Endothelial cell of umbilical vein (primary cell): ENCODE results near the gene NPS. TPM values are rescaled to one million over a fixed set of nuclear protein-coding genes. Genes with fewer than 3 reads are reported as not detected.

Source experiments
- BruUV-seq: library from RNA; stranded (reverse); fragments of 400-500 nt; replicated peaks from 2 replicates; lab custom pipeline; 2021; lab: Mats Ljungman, UMichigan
- CTCF ChIA-PET: fragments of 300-600, 350-600 bp; sonication (Branson Sonifier 250); formaldehyde crosslinking; loops from one replicate; lab custom pipeline; 2021; ENCODE audit warnings: antibody characterized with exemption, inconsistent platforms; lab: Charles Lee
- POLR2A ChIA-PET: fragments of 300-600, 350-600 bp; sonication (Branson Sonifier 250); formaldehyde crosslinking; loops from one replicate; lab custom pipeline; 2021; ENCODE audit warnings: antibody characterized with exemption, inconsistent platforms; lab: Charles Lee
- DNase-seq: peaks from one replicate; pipeline ENCODE4 v3.0.0-alpha.2; 2011; ENCODE audit warnings: low read depth, low spot score
- FAIRE-seq: peaks from 2 replicates; lab custom pipeline; 2011; peaks lifted over from hg19 to GRCh38; lab: Jason Lieb, UNC
- H2AFZ ChIP-seq: 2 replicates; pipeline ENCODE4 v1.6.0; 2012; ENCODE audit warnings: low read depth, low read length, control low read depth, inconsistent platforms
- H3K27ac ChIP-seq: 2 replicates; pipeline ENCODE4 v1.5.1; 2011; ENCODE audit warnings: low read depth, mild to moderate bottlenecking, control low read depth, low read length, moderate library complexity; ENCODE audit not compliant: insufficient read depth
- H3K27me3 ChIP-seq, 2 experiments: 2 replicates each; pipeline versions ENCODE4 v1.6.0 to v1.6.1; 2011; ENCODE audit warnings: low read length in 2 of 2, mixed read lengths in 1 of 2; ENCODE audit not compliant: control insufficient read depth in 2 of 2, insufficient read depth in 2 of 2
- H3K36me3 ChIP-seq, 2 experiments: 2 replicates in 1 of 2; 3 replicates in 1 of 2; pipeline ENCODE4 v1.5.1; 2011; ENCODE audit warnings: low read length in 2 of 2, mild to moderate bottlenecking in 1 of 2, moderate library complexity in 1 of 2; ENCODE audit not compliant: control insufficient read depth in 2 of 2, insufficient read depth in 2 of 2; ENCODE audit errors: extremely low read depth in 1 of 2
- H3K4me1 ChIP-seq: 3 replicates; pipeline ENCODE4 v1.5.1; 2011; ENCODE audit warnings: mild to moderate bottlenecking, low read length; ENCODE audit not compliant: control insufficient read depth, insufficient read depth; ENCODE audit errors: extremely low read depth
- H3K4me2 ChIP-seq: 2 replicates; pipeline ENCODE4 v1.6.1; 2011; ENCODE audit warnings: low read length, control low read depth, mixed read lengths; ENCODE audit not compliant: insufficient read depth
- H3K4me3 ChIP-seq, 3 experiments: fragments of 200-600 bp in 1 of 3; sonication (generic), shearing (Covaris generic) in 1 of 3; replicated peaks in 1 of 3; 2 replicates each; pipeline ENCODE4 v1.5.1; 2011 to 2016; ENCODE audit warnings: control low read depth in 3 of 3, low read length in 3 of 3, mild to moderate bottlenecking in 2 of 3, inconsistent platforms in 1 of 3, low read depth in 1 of 3, moderate library complexity in 1 of 3; ENCODE audit not compliant: insufficient read depth in 1 of 3
- H3K79me2 ChIP-seq: 2 replicates; pipeline ENCODE4 v1.6.0; 2012; ENCODE audit warnings: low read length, inconsistent platforms; ENCODE audit not compliant: control insufficient read depth, insufficient read depth
- H3K9ac ChIP-seq: replicated peaks from 2 replicates; pipeline ENCODE3; 2011; ENCODE audit warnings: low read length, control low read depth; ENCODE audit not compliant: insufficient read depth; ENCODE audit errors: extremely low read depth
- H3K9me1 ChIP-seq: replicated peaks from 3 replicates; pipeline ENCODE4 v1.6.0; 2011; ENCODE audit warnings: mild to moderate bottlenecking, low read length; ENCODE audit not compliant: control insufficient read depth, insufficient read depth; ENCODE audit errors: extremely low read depth
- H3K9me3 ChIP-seq: replicated peaks from 2 replicates; pipeline ENCODE4 v1.5.1; 2012; ENCODE audit warnings: low read length, inconsistent platforms; ENCODE audit not compliant: control insufficient read depth, insufficient read depth
- H4K20me1 ChIP-seq: replicated peaks from 2 replicates; pipeline ENCODE3; 2011; ENCODE audit warnings: mild to moderate bottlenecking, low read length; ENCODE audit not compliant: control insufficient read depth, insufficient read depth; ENCODE audit errors: extremely low read depth
- EZH2 ChIP-seq: IDR thresholded peaks from 2 replicates; pipeline ENCODE4 v1.6.1; 2012; ENCODE audit warnings: borderline replicate concordance, low read depth, mild to moderate bottlenecking, moderate library complexity, low read length, inconsistent platforms; ENCODE audit not compliant: severe bottlenecking
- FOS ChIP-seq: IDR thresholded peaks from 2 replicates; pipeline ENCODE4 v1.6.1; 2011; ENCODE audit warnings: mild to moderate bottlenecking, low read length, moderate library complexity, borderline replicate concordance; ENCODE audit not compliant: insufficient read depth
- GATA2 ChIP-seq: IDR thresholded peaks from 2 replicates; pipeline ENCODE4 v1.7.0; 2011; ENCODE audit warnings: low read depth, mild to moderate bottlenecking, moderate library complexity, mixed read lengths, low read length; ENCODE audit not compliant: insufficient read length, insufficient read depth
- JUN ChIP-seq: IDR thresholded peaks from 2 replicates; pipeline ENCODE4 v1.6.1; 2011; ENCODE audit warnings: borderline replicate concordance, low read depth; ENCODE audit not compliant: insufficient read length, insufficient read depth
- MYC ChIP-seq: IDR thresholded peaks from one replicate; pipeline ENCODE4 v1.6.1; 2011; ENCODE audit warnings: mild to moderate bottlenecking, low read depth, low read length
- POLR2A ChIP-seq: IDR thresholded peaks from 2 replicates; pipeline ENCODE4 v1.6.1; 2012; ENCODE audit warnings: low read depth, mild to moderate bottlenecking, control low read depth, low read length
- POLR2AphosphoS5 ChIP-seq: IDR thresholded peaks from 2 replicates; pipeline ENCODE4 v1.6.1; 2012; ENCODE audit warnings: low read depth, mild to moderate bottlenecking, control low read depth, low read length, moderate library complexity; ENCODE audit not compliant: insufficient read depth
- dilution Hi-C: fragments of 300-500 bp; cut with MboI; formaldehyde crosslinking; loops from one replicate; pipeline ENCODE4 v1.15.0; 2019; ENCODE audit warnings: low sequenced_read_pairs; ENCODE audit not compliant: extremely low pct_ligation_motif_present
- intact Hi-C: fragments of 100-400 bp; cut with micrococcal nuclease; formaldehyde crosslinking; loops from one replicate; pipeline ENCODE4 v1.10.0; 2022
- polyA plus RNA-seq, 4 experiments: library from polyadenylated mRNA; depleted of rRNA in 3 of 4; stranded (reverse) in 3 of 4; unstranded in 1 of 4; fragments of >200 nt; gene quantifications; 2 replicates each; pipeline versions ENCODE4 v1.2.1 to v1.2.3, GENCODE V29; 2011 to 2012; ENCODE audit warnings: missing spikeins in 1 of 4
- total RNA-seq: library from RNA; stranded (reverse); gene quantifications from 2 replicates; pipeline ENCODE4 v1.2.3, GENCODE V29; 2021
- TF ChIP-seq, protein P1 (sequence below): IDR thresholded peaks from 2 replicates; pipeline ENCODE4 v1.6.1; 2011; ENCODE audit not compliant: insufficient read depth, insufficient read length
- TF ChIP-seq, protein P2 (sequence below), 2 donors: IDR thresholded peaks; 1 replicate in 1 of 2; 2 replicates in 1 of 2; pipeline ENCODE4 v1.5.1; 2011; ENCODE audit warnings: low read length in 2 of 2, mild to moderate bottlenecking in 2 of 2, moderate library complexity in 2 of 2, control low read depth in 1 of 2, inconsistent platforms in 1 of 2, low read depth in 1 of 2; ENCODE audit not compliant: insufficient read depth in 1 of 2; ENCODE audit errors: extremely low read depth in 1 of 2

Gene NPS
- total and polyA plus RNA-seq, 2 donors (not counting 3 experiments of a cell fraction or from before 2014, with no cell fraction given): not detected

- Histone ChIP-seq H3K4me3 (no peak overlapping the region), H3K79me2 (no peaks in the 10 kb centered on the region), H3K4me1 (no peaks in the 10 kb centered on the region), H3K9me1 (no peaks in the 10 kb centered on the region), H3K27me3 (no peaks in the 10 kb centered on the region), H3K27ac (no peak overlapping the region), H3K9ac (no peak overlapping the region), H3K4me2 (no peak overlapping the region), H3K9me3 (no peaks in the 10 kb centered on the region), H2AFZ (no peak overlapping the region), H4K20me1 (no peaks in the 10 kb centered on the region), H3K36me3 (no peaks in the 10 kb centered on the region)
- POLR2A ChIA-PET: no interaction called here
- FAIRE-seq: no peak
- TF ChIP-seq POLR2A (no peak), GATA2 (no peak), MYC (no peak), POLR2AphosphoS5 (no peak), EZH2 (no peak), FOS (no peak)
- TF ChIP-seq, protein P1, sequence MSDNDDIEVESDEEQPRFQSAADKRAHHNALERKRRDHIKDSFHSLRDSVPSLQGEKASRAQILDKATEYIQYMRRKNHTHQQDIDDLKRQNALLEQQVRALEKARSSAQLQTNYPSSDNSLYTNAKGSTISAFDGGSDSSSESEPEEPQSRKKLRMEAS: no peak
- intact Hi-C loops: no loop called here
- BruUV-seq: no TSS peak
- no peak for DNase-seq
- CTCF ChIA-PET: no interaction called here
- dilution Hi-C loops: no loop called here
Measured at GRCh38 chr10:127537924-127538323, 11.2 kb upstream of the NPS start.

DNA sequence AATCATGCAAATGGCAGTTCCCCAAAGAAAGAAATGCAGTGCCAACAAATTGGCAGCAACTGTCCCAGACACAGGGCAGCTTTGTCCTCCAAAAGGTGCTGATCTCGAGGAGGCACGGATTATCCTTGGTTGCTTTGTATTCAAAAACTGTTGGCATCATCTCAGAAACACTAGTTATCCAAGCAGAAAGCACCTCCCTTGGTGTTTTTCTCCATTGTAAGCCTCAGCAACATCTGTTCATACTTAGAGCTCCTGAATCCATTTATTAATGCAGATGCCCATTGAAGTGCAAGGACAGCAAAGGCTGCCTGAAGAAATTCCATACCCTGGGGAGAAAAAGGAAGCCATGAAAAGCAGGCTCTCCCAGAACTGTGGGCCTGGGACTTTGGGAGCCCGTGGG lies 1.1 kb upstream of the NPS start:
- CTCF ChIA-PET: no interaction called here
- no peak overlapping the region for H3K4me2 ChIP-seq
- POLR2A ChIA-PET: no interaction called here
- H4K20me1 ChIP-seq: no peaks in the 10 kb centered on the region
- FAIRE-seq (no peak), DNase-seq (no peak)
- H3K36me3 ChIP-seq: no peaks in the 10 kb centered on the region
- intact Hi-C loops (no loop called here), dilution Hi-C loops (no loop called here)
- TF ChIP-seq FOS: no peak
- TF ChIP-seq JUN: no peak
- no peak for TF ChIP-seq EZH2
- TF ChIP-seq POLR2A: no peak
- TF ChIP-seq POLR2AphosphoS5: no peak
- TF ChIP-seq MYC: no peak
- TF ChIP-seq GATA2: no peak
- TF ChIP-seq, protein P1: no peak
- TF ChIP-seq, protein P2, sequence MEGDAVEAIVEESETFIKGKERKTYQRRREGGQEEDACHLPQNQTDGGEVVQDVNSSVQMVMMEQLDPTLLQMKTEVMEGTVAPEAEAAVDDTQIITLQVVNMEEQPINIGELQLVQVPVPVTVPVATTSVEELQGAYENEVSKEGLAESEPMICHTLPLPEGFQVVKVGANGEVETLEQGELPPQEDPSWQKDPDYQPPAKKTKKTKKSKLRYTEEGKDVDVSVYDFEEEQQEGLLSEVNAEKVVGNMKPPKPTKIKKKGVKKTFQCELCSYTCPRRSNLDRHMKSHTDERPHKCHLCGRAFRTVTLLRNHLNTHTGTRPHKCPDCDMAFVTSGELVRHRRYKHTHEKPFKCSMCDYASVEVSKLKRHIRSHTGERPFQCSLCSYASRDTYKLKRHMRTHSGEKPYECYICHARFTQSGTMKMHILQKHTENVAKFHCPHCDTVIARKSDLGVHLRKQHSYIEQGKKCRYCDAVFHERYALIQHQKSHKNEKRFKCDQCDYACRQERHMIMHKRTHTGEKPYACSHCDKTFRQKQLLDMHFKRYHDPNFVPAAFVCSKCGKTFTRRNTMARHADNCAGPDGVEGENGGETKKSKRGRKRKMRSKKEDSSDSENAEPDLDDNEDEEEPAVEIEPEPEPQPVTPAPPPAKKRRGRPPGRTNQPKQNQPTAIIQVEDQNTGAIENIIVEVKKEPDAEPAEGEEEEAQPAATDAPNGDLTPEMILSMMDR (IDR thresholded peaks at IDR 0.05; ENCODE audit: extremely low read depth in 1 of 2, insufficient read depth in 1 of 2, low read depth in 1 of 2, low read length in 2 of 2): no peak
- no peak overlapping the region for H3K27ac ChIP-seq
- no peak overlapping the region for H3K4me3 ChIP-seq
- H3K9ac ChIP-seq: no peak overlapping the region
- H2AFZ ChIP-seq: no peak overlapping the region
- H3K9me1 ChIP-seq: no peaks in the 10 kb centered on the region
- no peaks in the 10 kb centered on the region for H3K4me1 ChIP-seq
- no peaks in the 10 kb centered on the region for H3K27me3 ChIP-seq
- H3K9me3 ChIP-seq: peaks cover 2% of the 10 kb centered on the region
- H3K79me2 ChIP-seq: no peaks in the 10 kb centered on the region
- no TSS peak for BruUV-seq
